ENCODE data around the gene RPS26. TPM values are rescaled to one million over a fixed set of nuclear protein-coding genes. Genes with fewer than 3 reads are reported as not detected.
"Not testable (repeated sequence)": the region's sequence is repeated elsewhere in the genome, so short reads cannot be mapped to it uniquely, and the experiment has no call there.

The RPS26 gene
- total RNA-seq, 1 donor from 2014 or later = 25.7 TPM

GRCh38 chr12:55997535-55997859, 44.2 kb upstream of the RPS26 start:
- TF ChIP-seq, protein P1, sequence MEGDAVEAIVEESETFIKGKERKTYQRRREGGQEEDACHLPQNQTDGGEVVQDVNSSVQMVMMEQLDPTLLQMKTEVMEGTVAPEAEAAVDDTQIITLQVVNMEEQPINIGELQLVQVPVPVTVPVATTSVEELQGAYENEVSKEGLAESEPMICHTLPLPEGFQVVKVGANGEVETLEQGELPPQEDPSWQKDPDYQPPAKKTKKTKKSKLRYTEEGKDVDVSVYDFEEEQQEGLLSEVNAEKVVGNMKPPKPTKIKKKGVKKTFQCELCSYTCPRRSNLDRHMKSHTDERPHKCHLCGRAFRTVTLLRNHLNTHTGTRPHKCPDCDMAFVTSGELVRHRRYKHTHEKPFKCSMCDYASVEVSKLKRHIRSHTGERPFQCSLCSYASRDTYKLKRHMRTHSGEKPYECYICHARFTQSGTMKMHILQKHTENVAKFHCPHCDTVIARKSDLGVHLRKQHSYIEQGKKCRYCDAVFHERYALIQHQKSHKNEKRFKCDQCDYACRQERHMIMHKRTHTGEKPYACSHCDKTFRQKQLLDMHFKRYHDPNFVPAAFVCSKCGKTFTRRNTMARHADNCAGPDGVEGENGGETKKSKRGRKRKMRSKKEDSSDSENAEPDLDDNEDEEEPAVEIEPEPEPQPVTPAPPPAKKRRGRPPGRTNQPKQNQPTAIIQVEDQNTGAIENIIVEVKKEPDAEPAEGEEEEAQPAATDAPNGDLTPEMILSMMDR (IDR thresholded peaks at IDR 0.05; ENCODE audit: unreplicated experiment) = no peak
- Mint-ChIP-seq H3K4me3 (peak overlapping the region; percentile 98), H3K27ac (peak overlapping the region; percentile 95), H3K4me1 (peaks cover 11% of the 10 kb centered on the region), H3K36me3 (peaks cover 18% of the 10 kb centered on the region), H3K27me3 (ENCODE audit: low read depth) (no peaks in the 10 kb centered on the region), H3K9me3 (no peaks in the 10 kb centered on the region)
- DNase-seq (ENCODE audit: low spot score in 2 of 2, unreplicated experiment in 2 of 2) = no peak

DNA sequence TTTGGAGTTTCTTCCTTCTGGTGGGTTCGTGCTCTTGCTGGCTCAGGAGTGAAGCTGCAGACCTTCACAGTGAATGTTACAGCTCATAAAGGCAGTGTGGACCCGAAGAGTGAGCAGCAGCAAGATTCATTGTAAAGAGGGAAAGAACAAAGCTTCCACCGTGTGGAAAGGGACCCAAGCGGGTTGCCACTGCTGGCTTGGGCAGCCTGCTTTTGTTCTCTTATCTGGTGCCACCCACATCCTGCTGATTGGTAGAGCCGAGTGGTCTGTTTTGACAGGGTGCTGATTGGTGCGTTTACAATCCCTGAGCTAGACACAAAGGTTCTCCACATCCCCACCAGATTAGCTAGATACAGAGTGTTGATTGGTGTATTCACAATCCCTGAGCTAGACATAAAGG, 42.2 kb upstream of the RPS26 start:
- H3K27ac Mint-ChIP-seq; H3K9me3 Mint-ChIP-seq; H3K27me3 Mint-ChIP-seq (ENCODE audit: low read depth); DNase-seq (ENCODE audit: low spot score in 2 of 2, unreplicated experiment in 2 of 2): not testable (repeated sequence)
- peak overlapping the region; percentile 32 for H3K4me3 Mint-ChIP-seq
- peaks cover 11% of the 10 kb centered on the region for H3K4me1 Mint-ChIP-seq
- peaks cover 18% of the 10 kb centered on the region for H3K36me3 Mint-ChIP-seq

GRCh38 chr12:55999999-56000540, 41.6 kb upstream of the RPS26 start:
- not testable (repeated sequence) for H3K9me3 Mint-ChIP-seq; H3K4me3 Mint-ChIP-seq; DNase-seq (ENCODE audit: low spot score in 2 of 2, unreplicated experiment in 2 of 2); H3K27me3 Mint-ChIP-seq (ENCODE audit: low read depth); H3K27ac Mint-ChIP-seq
- Mint-ChIP-seq H3K4me1 (peaks cover 11% of the 10 kb centered on the region), H3K36me3 (peaks cover 21% of the 10 kb centered on the region)

GRCh38 chr12:56001487-56002100, 40.1 kb upstream of the RPS26 start:
- H3K27me3 Mint-ChIP-seq (ENCODE audit: low read depth) = no peaks in the 10 kb centered on the region
- TF ChIP-seq, protein P1 (IDR thresholded peaks at IDR 0.05; ENCODE audit: unreplicated experiment) = no peak
- peaks cover 21% of the 10 kb centered on the region for H3K36me3 Mint-ChIP-seq
- no peak overlapping the region for H3K4me3 Mint-ChIP-seq
- H3K27ac Mint-ChIP-seq = no peak overlapping the region
- DNase-seq (ENCODE audit: low spot score in 2 of 2, unreplicated experiment in 2 of 2) = no peak
- H3K4me1 Mint-ChIP-seq = peaks cover 11% of the 10 kb centered on the region
- H3K9me3 Mint-ChIP-seq = no peaks in the 10 kb centered on the region

DNA sequence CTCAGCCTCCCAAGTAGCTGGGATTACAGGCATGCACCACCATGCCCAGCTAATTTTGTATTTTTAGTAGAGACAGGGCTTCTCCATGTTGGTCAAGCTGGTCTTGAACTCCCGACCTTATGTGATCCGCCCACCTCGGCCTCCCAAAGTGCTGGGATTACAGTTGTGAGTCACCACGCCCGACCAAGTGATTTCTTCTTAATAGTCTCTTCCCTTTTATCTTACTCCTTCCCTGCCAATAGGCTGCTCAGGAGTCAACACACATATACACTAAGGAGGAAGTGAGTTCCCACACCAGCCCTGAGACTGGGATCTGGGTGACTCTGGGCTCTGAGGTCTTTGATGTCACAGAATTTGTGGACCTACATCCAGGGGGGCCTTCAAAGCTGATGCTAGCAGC, 38.3 kb upstream of the RPS26 start:
- peaks cover 21% of the 10 kb centered on the region for H3K36me3 Mint-ChIP-seq
- not testable (repeated sequence) for H3K27me3 Mint-ChIP-seq (ENCODE audit: low read depth); H3K9me3 Mint-ChIP-seq; DNase-seq (ENCODE audit: low spot score in 2 of 2, unreplicated experiment in 2 of 2); H3K4me3 Mint-ChIP-seq; H3K27ac Mint-ChIP-seq
- peaks cover 11% of the 10 kb centered on the region for H3K4me1 Mint-ChIP-seq

DNA sequence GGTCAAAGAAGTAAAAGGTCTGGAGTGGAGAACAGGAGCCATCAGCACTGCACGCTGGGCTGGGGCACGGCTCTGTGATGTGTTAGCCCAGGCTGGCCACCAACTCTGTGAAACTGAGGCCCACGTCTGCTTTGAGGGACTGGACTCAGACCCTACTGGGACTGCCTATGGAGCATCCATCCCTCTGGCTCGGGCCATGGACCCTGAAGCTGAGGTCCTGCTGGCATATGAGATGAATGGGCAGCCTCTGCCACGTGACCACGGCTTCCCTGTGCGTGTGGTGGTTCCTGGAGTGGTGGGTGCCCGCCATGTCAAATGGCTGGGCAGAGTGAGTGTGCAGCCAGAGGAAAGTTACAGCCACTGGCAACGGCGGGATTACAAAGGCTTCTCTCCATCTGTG, 37.5 kb upstream of the RPS26 start:
- H3K4me3 Mint-ChIP-seq = no peak overlapping the region
- H3K9me3 Mint-ChIP-seq = no peaks in the 10 kb centered on the region
- H3K27me3 Mint-ChIP-seq (ENCODE audit: low read depth) = no peaks in the 10 kb centered on the region
- peaks cover 21% of the 10 kb centered on the region for H3K36me3 Mint-ChIP-seq
- DNase-seq (ENCODE audit: low spot score in 2 of 2, unreplicated experiment in 2 of 2) = no peak
- H3K27ac Mint-ChIP-seq = no peak overlapping the region
- TF ChIP-seq, protein P1 (IDR thresholded peaks at IDR 0.05; ENCODE audit: unreplicated experiment) = no peak
- peaks cover 15% of the 10 kb centered on the region for H3K4me1 Mint-ChIP-seq

DNA sequence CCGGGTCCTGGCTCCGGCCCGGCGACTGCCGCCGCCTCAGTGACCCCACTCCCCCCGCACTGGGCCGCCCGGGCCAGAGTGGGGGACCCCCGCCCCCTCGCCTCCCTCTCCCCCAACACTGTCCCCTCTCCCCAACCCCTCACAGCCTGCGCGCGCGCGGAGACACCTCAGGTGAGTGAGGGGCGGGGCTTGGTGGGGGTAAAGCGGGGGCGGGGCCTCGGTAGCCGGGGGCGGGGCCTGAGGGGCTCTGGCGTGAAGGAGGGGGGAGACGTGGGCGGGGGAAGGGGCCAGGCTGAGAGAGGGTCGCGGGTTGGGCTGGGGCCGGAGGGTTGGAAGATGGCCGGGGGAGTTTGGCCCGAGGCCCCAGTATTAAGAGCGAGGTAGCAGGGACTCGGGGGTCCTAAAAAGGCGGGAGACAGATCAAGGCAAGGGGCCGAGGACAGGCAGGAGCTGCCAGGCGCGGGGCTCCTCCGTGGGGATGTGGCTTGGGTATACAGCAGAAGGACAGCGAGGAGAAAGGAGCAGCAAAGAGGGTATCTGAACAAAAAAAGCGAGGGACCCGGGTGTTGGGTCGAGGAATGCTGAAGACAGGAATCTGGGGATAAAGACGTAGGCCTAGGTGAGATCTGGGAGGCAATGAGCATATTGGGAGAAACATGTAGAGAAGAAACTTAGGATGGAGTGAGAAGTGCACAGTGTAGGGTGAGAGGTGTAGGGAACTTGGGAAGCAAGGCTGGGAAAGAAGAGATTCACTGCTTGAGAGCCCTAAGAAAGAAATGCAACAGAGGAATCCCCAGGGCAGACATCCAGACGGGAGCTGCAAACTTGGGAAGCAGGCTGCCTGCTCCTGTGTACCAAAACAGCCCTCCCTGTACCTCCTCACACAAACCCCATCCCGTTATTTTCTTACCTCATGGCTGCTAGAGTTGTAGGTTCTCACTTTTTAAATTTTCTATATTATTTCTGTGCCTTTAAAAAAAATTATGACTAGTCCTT, 33.9 kb upstream of the RPS26 start:
- TF ChIP-seq, protein P1 (IDR thresholded peaks at IDR 0.05; ENCODE audit: unreplicated experiment) = no peak
- Mint-ChIP-seq H3K27me3 (ENCODE audit: low read depth) (no peaks in the 10 kb centered on the region), H3K27ac (peak overlapping the region; percentile 94), H3K9me3 (no peaks in the 10 kb centered on the region), H3K4me1 (peaks cover 31% of the 10 kb centered on the region), H3K4me3 (peak overlapping the region; percentile 72), H3K36me3 (peaks cover 14% of the 10 kb centered on the region)
- DNase-seq (ENCODE audit: low spot score in 2 of 2, unreplicated experiment in 2 of 2) = peak; percentile 77 to 78
